Heart left ventricle (tissue), 16 donors: ENCODE data around the gene KCNN3. TPM values are rescaled to one million over a fixed set of nuclear protein-coding genes. Genes with fewer than 3 reads are reported as not detected.

Experiments
- ATAC-seq, 4 donors: fragments of 200-7000 bp; cut with Tn5 transposase; one replicate each; pipeline ENCODE4 v1.9.1; 2020 to 2022; ENCODE audit warnings: moderate library complexity in 4 of 4, mild to moderate bottlenecking in 3 of 4, moderate number of reproducible peaks in 1 of 4
- DNase-seq, 5 donors: peaks; one replicate each; pipeline ENCODE4 v3.0.0-alpha.2; 2020
- H3K27ac ChIP-seq, 12 donors: fragments of 200-600 bp; sonication (generic) in 4 of 12; one replicate each; pipeline versions ENCODE4 v1.5.0 to v1.8.0; 2016 to 2022; ENCODE audit warnings: mild to moderate bottlenecking in 2 of 12
- H3K27me3 ChIP-seq, 9 donors: fragments of 200-600 bp; sonication (generic) in 2 of 9; one replicate each; pipeline versions ENCODE4 v1.5.1 to v1.8.0; 2016 to 2022; ENCODE audit warnings: mild to moderate bottlenecking in 3 of 9
- H3K36me3 ChIP-seq, 9 donors: fragments of 200-600 bp; sonication (generic) in 2 of 9; one replicate each; pipeline versions ENCODE4 v1.5.0 to v1.8.0; 2018 to 2022; ENCODE audit warnings: mild to moderate bottlenecking in 2 of 9
- H3K4me1 ChIP-seq, 12 donors: fragments of 200-600 bp; sonication (generic) in 4 of 12; one replicate each; pipeline versions ENCODE4 v1.5.0 to v1.8.0; 2016 to 2022; ENCODE audit warnings: mild to moderate bottlenecking in 3 of 12
- H3K4me3 ChIP-seq, 12 donors: fragments of 200-600 bp; sonication (generic) in 4 of 12; one replicate each; pipeline versions ENCODE4 v1.5.0 to v1.8.0; 2017 to 2022; ENCODE audit warnings: mild to moderate bottlenecking in 9 of 12, moderate library complexity in 4 of 12
- H3K9me3 ChIP-seq, 12 donors: fragments of 200-600 bp; sonication (generic) in 4 of 12; one replicate each; pipeline versions ENCODE4 v1.5.0 to v1.8.0; 2016 to 2022; ENCODE audit warnings: mild to moderate bottlenecking in 1 of 12
- POLR2A ChIP-seq, 2 donors: fragments of 450-650 bp; IDR thresholded peaks; one replicate each; pipeline ENCODE4 v1.6.1; 2017; ENCODE audit warnings: antibody characterized with exemption in 2 of 2, mild to moderate bottlenecking in 2 of 2, moderate library complexity in 2 of 2
- WGBS, 4 donors: extraction: QIAGEN DNeasy Blood & Tissue Kit in 2 of 4; methylation state at CpG; one replicate each; pipeline versions ENCODE4 v1.1.5 to v1.1.7; 2013 to 2018; 5-methylcytosine and 5-hydroxymethylcytosine counted together
- intact Hi-C, 10 donors: fragments of 100-400 bp; cut with DNase I; formaldehyde crosslinking; loops; one replicate each; pipeline versions ENCODE4 v1.11.1 to v1.14.2; 2022
- polyA plus RNA-seq, 2 donors: library from polyadenylated mRNA; stranded (reverse); fragments of 200-250 nt; gene quantifications; one replicate each; pipeline ENCODE4 v1.2.3, GENCODE V29; 2013
- total RNA-seq, 9 donors: library from RNA; depleted of rRNA in 2 of 9; stranded (reverse); fragments of >200 nt in 2 of 9; fragmentation: NEBNext Ultra II Directional in 3 of 9; extraction: Animal tissue kit (Norgen Biotek cat#: 25700) in 3 of 9; gene quantifications; one replicate each; pipeline versions ENCODE4 v1.1.0 to v1.2.4, GENCODE V29; 2016 to 2023
- TF ChIP-seq, protein P1 (sequence below), 12 donors: fragments of 200-600 bp; sonication (generic) in 4 of 12; IDR thresholded peaks; one replicate each; pipeline versions ENCODE4 v1.5.0 to v1.8.0; 2018 to 2022; ENCODE audit warnings: antibody characterized with exemption in 12 of 12, mild to moderate bottlenecking in 5 of 12
- donor health status: ischemic (EF 13 %, LVEDD 7.1; RV severe dilation, severe dysfunction).
- donor health status: healthy with polysubstance abuse.
- donor health status: DM: no; HTN: yes; CAD: no.
- donor health status: DM: no; HTN: no; CAD: no.
- donor health status: ischemic (EF 25% LVEDD 6.9; RV normal size, moderate dysfunction).
- donor health status: ischemic (EF 25% LVEDD 5.7; RV mildly dilated, moderate dysfunction).
- donor health status: healthy.
- donor health status: DM: yes; HTN: yes; CAD: no.
- donor health status: ischemic (EF 35%, LVEDD 5.7; RV mildly dilated, moderate dysfunction).
- donor health status: nonischemic (EF 11% LVEDD 7.7; RV severe dilation, severe dysfunction).
- donor health status: DM: yes; HTN: yes; CAD: no.
- donor health status: PGD.
- donor health status: ischemic (EF 29% LVEDD 5.4; RV normal size, mild dysfunction).
- donor health status: nonischemic (EF 23%, LVEDD 6.1; RV moderate dilation, normal function).

KCNN3 gene
- total and polyA plus RNA-seq, 11 donors = 0.42 to 4.6 (median 2.2) TPM

DNA sequence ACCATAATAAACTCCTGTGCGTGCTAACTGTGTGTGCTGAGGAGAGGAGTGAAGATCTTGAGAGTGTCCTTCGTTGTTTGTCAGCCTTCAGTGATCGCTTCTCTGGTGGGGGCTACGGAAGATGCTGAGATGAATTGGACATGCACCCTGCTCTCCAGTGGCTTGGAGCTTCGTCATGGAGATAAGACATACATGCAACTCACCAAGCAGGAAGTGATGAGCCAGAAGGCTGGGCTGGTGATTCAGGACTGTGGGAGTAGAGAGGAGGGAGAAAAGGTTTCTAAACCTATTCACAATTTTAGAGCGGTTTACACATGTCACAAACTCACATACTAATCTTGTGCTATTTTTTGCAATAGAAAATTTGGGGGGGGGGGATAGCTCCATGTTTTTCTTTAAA lies 133.2 kb downstream of the KCNN3 start:
- intact Hi-C loops = no loop called here
- Histone ChIP-seq H3K27ac (no peak overlapping the region), H3K36me3 (peaks cover 0 to 5% (median 0%) of the 10 kb centered on the region in 9 donors), H3K27me3 (no peaks in the 10 kb centered on the region), H3K4me3 (no peak overlapping the region), H3K4me1 (peaks cover 0 to 18% (median 6%) of the 10 kb centered on the region in 12 donors), H3K9me3 (peaks cover 0 to 11% (median 0%) of the 10 kb centered on the region in 12 donors)
- no peak for ATAC-seq
- no peak for DNase-seq
- 67 to 74% (median 70%) methylated on average over 6 of the region's 6 CpGs for WGBS, 4 donors
- TF ChIP-seq POLR2A (IDR thresholded peaks at IDR 0.05) = no peak
- TF ChIP-seq, protein P1, sequence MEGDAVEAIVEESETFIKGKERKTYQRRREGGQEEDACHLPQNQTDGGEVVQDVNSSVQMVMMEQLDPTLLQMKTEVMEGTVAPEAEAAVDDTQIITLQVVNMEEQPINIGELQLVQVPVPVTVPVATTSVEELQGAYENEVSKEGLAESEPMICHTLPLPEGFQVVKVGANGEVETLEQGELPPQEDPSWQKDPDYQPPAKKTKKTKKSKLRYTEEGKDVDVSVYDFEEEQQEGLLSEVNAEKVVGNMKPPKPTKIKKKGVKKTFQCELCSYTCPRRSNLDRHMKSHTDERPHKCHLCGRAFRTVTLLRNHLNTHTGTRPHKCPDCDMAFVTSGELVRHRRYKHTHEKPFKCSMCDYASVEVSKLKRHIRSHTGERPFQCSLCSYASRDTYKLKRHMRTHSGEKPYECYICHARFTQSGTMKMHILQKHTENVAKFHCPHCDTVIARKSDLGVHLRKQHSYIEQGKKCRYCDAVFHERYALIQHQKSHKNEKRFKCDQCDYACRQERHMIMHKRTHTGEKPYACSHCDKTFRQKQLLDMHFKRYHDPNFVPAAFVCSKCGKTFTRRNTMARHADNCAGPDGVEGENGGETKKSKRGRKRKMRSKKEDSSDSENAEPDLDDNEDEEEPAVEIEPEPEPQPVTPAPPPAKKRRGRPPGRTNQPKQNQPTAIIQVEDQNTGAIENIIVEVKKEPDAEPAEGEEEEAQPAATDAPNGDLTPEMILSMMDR (IDR thresholded peaks at IDR 0.05) = no peak

DNA sequence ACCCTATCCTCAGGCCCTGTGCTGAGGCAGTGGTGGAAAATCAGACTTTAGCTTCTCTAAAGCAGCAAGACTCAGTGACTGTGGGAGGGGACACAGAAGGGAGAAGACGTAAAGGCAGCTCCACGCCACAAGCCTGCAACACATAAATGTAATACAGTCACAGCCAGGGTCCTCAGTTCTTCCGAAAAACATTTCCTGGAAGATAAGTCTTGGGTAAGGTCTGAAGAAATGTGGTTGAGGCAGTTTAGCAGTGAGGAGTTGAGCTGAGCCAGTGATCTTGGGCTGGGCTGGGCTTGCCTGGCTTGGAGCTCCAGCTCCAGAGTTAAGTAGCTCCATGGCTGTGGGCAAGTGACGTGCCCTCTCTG lies 134.3 kb downstream of the KCNN3 start:
- peaks cover 0 to 5% (median 0%) of the 10 kb centered on the region in 9 donors for H3K36me3 ChIP-seq
- no peak overlapping the region for H3K27ac ChIP-seq
- H3K9me3 ChIP-seq = peaks cover 0 to 6% (median 0%) of the 10 kb centered on the region in 12 donors
- no peaks in the 10 kb centered on the region for H3K27me3 ChIP-seq
- no peak for TF ChIP-seq POLR2A (IDR thresholded peaks at IDR 0.05)
- TF ChIP-seq, protein P1 (IDR thresholded peaks at IDR 0.05) = no peak
- ATAC-seq (no peak), DNase-seq (no peak)
- H3K4me3 ChIP-seq = no peak overlapping the region
- 94 to 98% (median 96%) methylated on average over 4 of the region's 4 CpGs for WGBS, 4 donors
- intact Hi-C loops = no loop called here
- H3K4me1 ChIP-seq = peaks cover 0 to 28% (median 16%) of the 10 kb centered on the region in 12 donors

DNA sequence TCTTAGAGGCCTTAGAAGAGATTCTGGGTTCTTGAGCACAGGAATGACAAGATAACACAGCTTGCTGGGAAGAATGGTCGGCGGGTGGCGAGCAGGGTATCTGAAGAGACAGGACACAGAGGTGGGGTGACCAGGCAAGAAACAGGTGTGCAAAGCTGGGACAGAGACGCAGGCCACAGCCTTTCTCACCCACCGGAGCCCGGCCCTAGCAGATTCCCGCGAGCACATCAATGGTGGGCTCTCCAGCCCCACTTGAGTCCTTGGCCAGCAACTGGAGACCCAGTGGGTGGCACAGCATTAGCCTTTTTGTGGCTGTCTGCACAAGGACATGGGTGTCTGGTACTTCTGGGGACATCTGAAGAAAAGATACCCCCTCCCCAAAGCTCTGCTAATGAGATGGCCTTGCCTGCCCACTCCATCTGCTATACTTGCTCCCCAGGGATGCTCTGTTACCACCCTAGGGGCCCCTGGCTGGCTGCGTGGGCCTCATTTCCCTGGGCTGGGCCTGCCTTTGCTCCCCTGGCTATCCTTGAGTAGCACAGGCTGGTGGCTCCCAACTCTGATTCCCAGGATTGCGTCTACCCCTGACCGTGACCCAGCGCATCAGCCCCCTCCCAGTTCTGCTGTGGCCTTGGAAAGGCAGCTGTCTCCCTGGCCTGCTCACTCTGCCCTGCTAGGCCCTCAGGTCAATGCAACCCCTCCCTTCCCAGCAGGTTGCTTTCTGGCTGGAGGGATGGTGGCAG lies 134.8 kb downstream of the KCNN3 start:
- peaks cover 0 to 33% (median 21%) of the 10 kb centered on the region in 12 donors for H3K4me1 ChIP-seq
- no peak overlapping the region for H3K4me3 ChIP-seq
- ATAC-seq = no peak
- intact Hi-C loops = no loop called here
- no peak for DNase-seq
- H3K36me3 ChIP-seq = peaks cover 0 to 5% (median 0%) of the 10 kb centered on the region in 9 donors
- H3K27ac ChIP-seq = no peak overlapping the region
- 95 to 97% (median 96%) methylated on average over 12 of the region's 12 CpGs for WGBS, 4 donors
- TF ChIP-seq, protein P1 (IDR thresholded peaks at IDR 0.05) = no peak
- no peak for TF ChIP-seq POLR2A (IDR thresholded peaks at IDR 0.05)
- H3K27me3 ChIP-seq = no peaks in the 10 kb centered on the region
- peaks cover 0 to under 1% (median 0%) of the 10 kb centered on the region in 12 donors for H3K9me3 ChIP-seq

DNA sequence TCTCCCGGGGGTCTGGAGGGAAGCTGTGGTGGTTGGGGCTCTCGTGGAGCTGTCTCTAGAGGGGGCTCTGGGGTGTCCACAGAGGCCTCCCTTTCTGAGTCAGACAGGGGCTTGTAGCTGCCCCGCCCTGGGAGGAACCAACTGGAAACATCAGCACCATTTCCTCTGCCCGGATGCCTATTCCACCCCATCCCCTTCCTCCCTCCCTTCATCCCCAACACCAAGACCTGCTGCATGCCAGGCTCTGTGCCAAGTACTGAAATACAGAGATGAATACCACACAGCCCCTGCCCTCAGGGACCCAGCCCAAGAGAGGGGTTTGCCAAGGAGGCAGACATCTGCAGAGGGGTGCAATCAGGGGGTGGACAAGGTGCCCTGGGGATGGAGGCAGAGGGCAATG lies 136.5 kb downstream of the KCNN3 start:
- TF ChIP-seq, protein P1 (IDR thresholded peaks at IDR 0.05) = no peak
- no peak for TF ChIP-seq POLR2A (IDR thresholded peaks at IDR 0.05)
- H3K4me3 ChIP-seq = no peak overlapping the region
- ATAC-seq (no peak), DNase-seq (no peak)
- H3K27me3 ChIP-seq = no peaks in the 10 kb centered on the region
- intact Hi-C loops = no loop called here
- H3K27ac ChIP-seq = peak overlapping the region in 1 of 12 donors; percentile 14
- peaks cover 0 to 5% (median 0%) of the 10 kb centered on the region in 9 donors for H3K36me3 ChIP-seq
- peaks cover 0 to 49% (median 36%) of the 10 kb centered on the region in 12 donors for H3K4me1 ChIP-seq
- no peaks in the 10 kb centered on the region for H3K9me3 ChIP-seq
- WGBS, 4 donors = 67 to 74% (median 68%) methylated on average over 4 of the region's 4 CpGs
